LNCaP clone FGC (cell line): Measurements from ENCODE around the gene ZSCAN21.
A peak's percentile ranks its signal among the peaks of the same experiment; 100 is the strongest.
"Not testable (repeated sequence)": the region's sequence is repeated elsewhere in the genome, so short reads cannot be mapped to it uniquely, and the experiment has no call there.

ENCODE experiments used
- DNase-seq: peaks from one replicate; pipeline ENCODE4 v3.0.0-alpha.2; 2011; ENCODE audit warnings: low read depth
- H3K4me3 ChIP-seq: 2 replicates; pipeline ENCODE4 v1.5.1; 2011; ENCODE audit warnings: mild to moderate bottlenecking, low read depth, low read length, control low read depth
- TF ChIP-seq, protein P1 (sequence below): IDR thresholded peaks from 2 replicates; pipeline ENCODE4 v1.5.1; 2012; ENCODE audit warnings: mild to moderate bottlenecking; ENCODE audit not compliant: control insufficient read depth, insufficient read depth; ENCODE audit errors: extremely low read depth

The ZSCAN21 gene

GRCh38 chr7:100049441-100050291 is at the start of gene ZSCAN21:
Gene ZSCAN21 (plus strand): TSS chr7:100049774. CDS start chr7:100057007, 7,233 bp downstream.
- TF ChIP-seq, protein P1, sequence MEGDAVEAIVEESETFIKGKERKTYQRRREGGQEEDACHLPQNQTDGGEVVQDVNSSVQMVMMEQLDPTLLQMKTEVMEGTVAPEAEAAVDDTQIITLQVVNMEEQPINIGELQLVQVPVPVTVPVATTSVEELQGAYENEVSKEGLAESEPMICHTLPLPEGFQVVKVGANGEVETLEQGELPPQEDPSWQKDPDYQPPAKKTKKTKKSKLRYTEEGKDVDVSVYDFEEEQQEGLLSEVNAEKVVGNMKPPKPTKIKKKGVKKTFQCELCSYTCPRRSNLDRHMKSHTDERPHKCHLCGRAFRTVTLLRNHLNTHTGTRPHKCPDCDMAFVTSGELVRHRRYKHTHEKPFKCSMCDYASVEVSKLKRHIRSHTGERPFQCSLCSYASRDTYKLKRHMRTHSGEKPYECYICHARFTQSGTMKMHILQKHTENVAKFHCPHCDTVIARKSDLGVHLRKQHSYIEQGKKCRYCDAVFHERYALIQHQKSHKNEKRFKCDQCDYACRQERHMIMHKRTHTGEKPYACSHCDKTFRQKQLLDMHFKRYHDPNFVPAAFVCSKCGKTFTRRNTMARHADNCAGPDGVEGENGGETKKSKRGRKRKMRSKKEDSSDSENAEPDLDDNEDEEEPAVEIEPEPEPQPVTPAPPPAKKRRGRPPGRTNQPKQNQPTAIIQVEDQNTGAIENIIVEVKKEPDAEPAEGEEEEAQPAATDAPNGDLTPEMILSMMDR = no peak
- no peak for DNase-seq
- peak within 1 kb of the TSS; percentile 85 for H3K4me3 ChIP-seq

- no peak overlapping the region for H3K4me3 ChIP-seq
- TF ChIP-seq, protein P1 = no peak
- no peak for DNase-seq
These were observed 49.3 kb upstream of the ZSCAN21 start for GRCh38 chr7:100000239-100000638.

- no peak overlapping the region for H3K4me3 ChIP-seq
- TF ChIP-seq, protein P1 = no peak
- DNase-seq = no peak
These were observed 45.6 kb upstream of the ZSCAN21 start for GRCh38 chr7:100003711-100004661.

GRCh38 chr7:100007887-100008286 is 41.7 kb upstream of the ZSCAN21 start:
- TF ChIP-seq, protein P1 = no peak
- no peak overlapping the region for H3K4me3 ChIP-seq
- DNase-seq = no peak

- DNase-seq = peak; percentile 66
- TF ChIP-seq, protein P1 = no peak
- H3K4me3 ChIP-seq = no peak overlapping the region
These were observed 41.0 kb upstream of the ZSCAN21 start for GRCh38 chr7:100008525-100008924.

GRCh38 chr7:100009952-100010351 is 39.6 kb upstream of the ZSCAN21 start:
- not testable (repeated sequence) for H3K4me3 ChIP-seq, DNase-seq

GRCh38 chr7:100010901-100011300 is 38.7 kb upstream of the ZSCAN21 start:
- no peak for DNase-seq
- TF ChIP-seq, protein P1 = no peak
- H3K4me3 ChIP-seq = no peak overlapping the region
